DOHH2 (cell line): ENCODE data around the gene TIAM2.

Source experiments
- CTCF ChIP-seq: fragments of 200-600 bp; sonication (generic); IDR thresholded peaks from one replicate; pipeline ENCODE4 v1.5.1; 2014; ENCODE audit warnings: antibody characterized with exemption, mild to moderate bottlenecking, low read depth, low read length; ENCODE audit not compliant: poor library complexity, severe bottlenecking
- EZH2phosphoT487 ChIP-seq: fragments of 200-600 bp; sonication (generic); IDR thresholded peaks from 2 replicates; pipeline ENCODE4 v1.6.1; 2017; ENCODE audit warnings: borderline replicate concordance, mild to moderate bottlenecking, antibody characterized with exemption, low read length, moderate library complexity, mixed read lengths

GRCh38 chr6:155287762-155288161, 292.6 kb downstream of the TIAM2 start:
- no peak for TF ChIP-seq CTCF
- no peak for TF ChIP-seq EZH2phosphoT487
